Measurements from ENCODE around the gene CPZ.
A peak's percentile ranks its signal among the peaks of the same experiment; 100 is the strongest.
"Not testable (repeated sequence)": the region's sequence is repeated elsewhere in the genome, so short reads cannot be mapped to it uniquely, and the experiment has no call there.

The CPZ gene

DNA sequence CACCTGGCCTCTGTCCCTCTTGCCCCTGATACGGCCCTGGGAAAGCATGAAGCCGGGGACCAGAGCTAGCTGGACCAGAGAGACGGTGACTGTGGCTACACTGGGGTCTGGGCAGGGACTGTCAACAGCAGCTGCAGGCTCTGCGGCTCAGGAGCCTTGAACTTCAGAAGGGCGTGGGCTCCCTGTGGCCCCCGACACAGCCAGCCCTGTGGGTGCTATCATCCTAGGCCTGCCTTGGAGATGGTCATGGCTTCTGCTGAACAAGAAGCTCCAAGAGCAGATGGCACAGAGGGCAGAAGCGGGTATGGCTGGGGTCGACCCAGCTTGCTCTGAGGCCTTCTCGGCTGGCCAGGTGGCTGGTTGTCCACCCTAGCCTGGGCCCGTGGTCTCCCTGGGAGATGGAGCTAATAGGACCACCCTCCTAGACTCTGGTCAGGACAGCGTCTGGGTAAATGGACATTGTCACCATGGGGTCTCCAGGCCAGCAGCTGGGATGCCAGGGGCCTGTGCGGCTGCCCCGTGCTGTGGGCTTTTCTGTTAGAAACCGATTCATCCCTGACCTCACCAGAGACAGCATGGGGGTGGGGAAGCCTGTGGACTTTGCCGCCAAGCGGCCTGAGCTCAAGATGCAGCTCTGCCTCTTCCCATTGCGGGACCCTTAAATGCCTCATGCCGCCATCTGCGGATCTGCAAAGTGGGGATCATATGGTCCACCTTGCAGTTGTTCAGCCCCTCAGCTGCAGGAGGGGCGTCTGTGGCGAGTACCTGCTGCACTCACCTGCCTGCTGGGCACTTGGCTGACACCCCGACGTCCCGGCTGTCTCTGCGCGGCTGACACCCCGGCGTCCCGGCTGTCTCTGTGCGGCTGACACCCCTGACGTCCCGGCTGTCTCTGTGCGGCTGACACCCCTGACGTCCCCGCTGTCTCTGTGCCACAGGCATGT, 21.1 kb downstream of the CPZ start:
- DNase-seq = no peak

DNA sequence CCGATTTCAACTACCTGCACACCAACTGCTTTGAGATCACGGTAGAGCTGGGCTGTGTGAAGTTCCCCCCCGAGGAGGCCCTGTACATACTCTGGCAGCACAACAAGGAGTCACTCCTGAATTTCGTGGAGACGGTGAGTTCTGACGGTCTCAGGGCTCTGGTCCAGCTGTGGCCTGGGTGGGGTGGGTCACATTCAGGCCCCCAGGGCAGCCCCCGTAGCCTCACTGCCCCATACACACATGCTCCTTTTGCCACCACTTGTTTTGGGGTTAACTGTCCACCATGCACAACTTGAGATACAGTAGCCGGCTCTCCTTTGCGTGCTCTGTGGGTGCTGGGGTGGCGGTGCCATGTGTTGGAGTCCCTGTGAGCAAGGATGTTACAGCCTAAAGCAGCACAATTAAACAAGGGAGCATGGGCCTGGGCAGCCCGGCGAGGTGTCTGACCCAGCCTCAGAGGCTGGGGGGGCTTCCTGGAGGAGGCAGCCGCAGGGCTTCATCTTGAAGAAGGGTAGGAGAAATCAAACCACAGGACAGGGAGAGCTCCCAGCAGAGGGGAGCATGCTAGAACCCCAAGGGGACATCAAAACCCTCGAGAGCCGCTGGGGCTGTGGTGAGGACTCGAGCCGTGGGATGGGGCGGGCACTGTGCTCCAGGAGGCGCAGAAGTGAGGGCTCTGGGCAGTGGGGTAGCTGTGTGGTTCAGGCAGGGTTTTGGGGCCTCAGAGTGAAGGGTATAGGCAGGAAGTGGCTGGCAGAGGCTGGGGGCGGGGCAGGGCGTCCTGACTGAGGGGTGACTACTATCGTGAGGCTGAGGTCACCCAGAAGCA, 22.0 kb downstream of the CPZ start:
- no peak for DNase-seq

DNA sequence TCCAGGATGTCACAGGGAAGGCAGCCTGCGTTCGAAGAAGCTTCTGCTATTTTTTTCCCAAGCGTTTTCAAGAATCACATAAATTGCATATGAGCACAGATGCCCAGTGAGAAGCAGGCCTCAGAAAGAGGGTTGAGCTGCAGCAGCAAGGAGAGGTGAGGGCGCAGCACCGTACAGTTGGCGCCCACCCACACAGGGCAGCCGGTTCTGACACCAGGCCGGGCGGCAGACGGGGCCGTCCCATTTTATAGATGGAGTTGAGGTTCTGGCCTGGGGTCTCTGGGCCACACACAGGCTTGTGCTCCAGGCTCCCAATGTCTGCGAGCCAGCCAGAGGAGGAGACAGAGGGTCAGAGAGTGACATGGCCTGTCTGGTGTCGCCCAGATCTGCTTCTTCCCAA, 22.8 kb downstream of the CPZ start:
- DNase-seq = no peak

DNA sequence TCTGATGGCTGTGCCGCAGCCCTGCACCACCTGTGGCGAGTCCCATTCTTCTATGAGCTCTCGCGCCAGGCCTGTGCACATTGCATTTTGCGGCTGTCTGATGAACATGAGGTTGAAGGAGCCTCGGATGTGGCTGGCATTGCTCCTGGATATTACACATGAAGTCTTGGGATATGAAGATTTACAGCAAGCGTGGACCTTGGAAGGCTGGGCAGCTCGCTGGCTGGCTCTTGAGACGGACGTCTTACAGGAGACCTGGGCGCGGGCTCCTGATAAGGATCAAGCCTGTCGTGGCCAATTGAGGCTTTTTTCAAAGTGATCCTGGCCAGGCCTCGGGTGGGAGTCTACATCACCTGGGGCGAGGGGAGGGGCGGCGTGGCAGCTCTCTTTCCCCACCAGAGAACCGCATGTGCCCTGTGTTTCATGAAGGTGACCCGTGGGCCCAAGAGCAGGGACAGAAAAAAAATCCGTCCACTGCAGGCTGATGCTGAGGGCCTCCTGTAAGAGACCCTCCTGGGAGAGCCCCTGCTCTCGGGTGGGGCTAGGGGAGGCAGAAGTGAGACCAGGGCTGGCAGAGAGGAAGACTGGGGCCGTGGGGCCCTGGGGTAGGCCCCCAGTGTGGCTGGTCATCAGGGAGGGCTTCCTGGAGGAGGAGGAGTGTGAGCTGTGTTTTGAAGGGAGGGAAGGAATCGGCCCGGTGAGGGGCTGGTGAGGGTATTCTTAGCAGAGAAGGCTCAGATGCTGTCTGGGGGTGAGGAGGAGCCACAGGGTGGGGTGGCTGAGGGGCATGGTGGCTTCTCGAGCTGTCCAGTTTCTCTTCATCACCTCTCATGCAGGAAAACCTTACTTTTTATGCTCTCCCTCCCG, 23.6 kb downstream of the CPZ start:
- no peak for DNase-seq

DNA sequence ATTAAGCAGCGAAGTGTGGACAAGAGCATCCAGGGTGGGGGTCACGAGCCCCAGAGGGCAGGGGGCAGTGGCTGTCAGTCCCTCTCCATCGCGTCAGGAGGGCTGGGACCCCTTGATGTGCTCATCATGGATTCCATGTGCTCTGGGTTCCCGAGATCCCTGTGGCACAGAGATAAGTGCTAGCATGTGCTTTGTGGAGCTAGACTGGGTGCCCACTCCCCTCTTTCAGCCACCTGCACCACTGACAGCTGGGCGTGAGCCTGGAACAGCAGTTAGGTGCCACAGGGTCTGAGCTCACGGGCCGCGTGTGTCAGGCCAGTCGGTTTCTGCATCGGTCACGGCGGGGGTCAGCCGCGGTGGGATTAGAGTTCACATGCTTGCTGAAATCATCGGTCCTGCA, 24.3 kb downstream of the CPZ start:
- no peak for DNase-seq

DNA sequence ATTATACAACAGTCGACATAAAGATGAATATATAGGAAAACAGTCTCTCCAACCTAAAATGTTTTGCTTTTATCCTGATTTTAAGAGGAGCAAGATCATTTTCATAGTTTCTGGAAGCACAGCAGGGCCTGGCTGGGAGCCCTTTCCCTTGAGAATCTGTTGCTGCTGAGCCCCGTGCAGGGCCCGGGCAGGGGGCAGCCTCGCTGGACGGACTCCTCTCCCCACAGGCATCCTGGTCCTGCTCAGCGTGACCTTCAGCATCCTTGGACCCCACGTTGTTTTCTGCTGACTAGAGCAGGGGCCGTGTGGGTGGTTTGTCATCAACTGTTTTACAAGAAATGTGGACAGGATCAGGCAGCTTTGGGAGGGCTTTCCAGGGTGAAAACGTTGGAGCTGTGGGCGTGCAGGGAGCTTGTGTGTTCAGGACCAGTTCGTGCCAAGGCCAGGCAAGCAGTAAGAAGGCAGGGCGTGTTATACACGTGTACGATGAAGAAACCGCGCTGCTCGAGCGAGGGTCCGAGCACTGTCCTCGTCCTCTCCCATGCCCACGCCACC, 25.0 kb downstream of the CPZ start:
- no peak for DNase-seq

DNA sequence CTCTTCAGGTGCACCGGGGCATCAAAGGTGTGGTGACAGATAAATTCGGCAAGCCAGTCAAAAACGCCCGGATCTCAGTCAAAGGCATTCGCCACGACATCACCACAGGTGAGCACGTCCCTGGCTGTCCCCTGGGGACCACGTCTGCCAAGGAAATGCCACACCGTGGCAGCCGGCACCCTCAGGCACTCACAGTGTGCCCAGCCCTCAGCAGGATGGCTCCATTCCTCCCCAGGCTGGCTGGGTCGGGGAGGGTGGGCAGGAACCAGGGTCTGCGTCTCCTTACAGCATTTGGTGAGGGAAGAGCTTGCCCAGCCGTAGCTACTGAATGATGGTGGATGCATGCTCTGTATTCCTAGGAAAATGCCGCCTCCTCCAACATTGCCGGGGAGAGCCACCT, 25.9 kb downstream of the CPZ start:
- no peak for DNase-seq

DNA sequence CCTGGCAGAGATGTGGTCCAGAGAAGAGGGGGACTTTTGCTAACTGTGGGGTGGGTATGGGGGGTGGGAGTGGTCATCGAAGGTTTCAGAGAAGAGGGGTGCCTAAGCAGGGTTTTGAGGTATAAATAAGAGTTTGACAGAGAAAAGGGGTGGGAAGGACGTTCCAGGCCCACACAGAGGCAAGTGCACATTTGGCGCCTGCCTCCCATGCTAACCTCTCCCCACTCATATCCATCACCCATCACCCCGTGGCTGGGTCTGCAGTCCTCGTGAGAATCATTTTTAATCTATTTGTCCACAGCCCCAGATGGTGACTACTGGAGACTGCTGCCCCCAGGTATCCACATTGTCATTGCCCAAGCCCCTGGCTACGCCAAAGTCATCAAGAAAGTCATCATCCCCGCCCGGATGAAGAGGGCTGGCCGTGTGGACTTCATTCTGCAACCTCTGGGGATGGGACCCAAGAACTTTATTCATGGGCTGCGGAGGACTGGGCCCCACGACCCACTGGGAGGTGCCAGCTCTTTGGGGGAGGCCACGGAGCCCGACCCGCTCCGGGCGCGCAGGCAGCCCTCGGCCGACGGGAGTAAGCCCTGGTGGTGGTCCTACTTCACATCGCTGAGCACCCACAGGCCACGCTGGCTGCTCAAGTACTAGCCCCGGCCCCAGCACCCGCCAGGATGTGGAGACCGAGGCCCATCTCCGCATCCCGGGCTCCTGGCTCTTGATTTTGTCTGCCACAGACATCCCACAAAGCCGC, 26.6 kb downstream of the CPZ start:
- DNase-seq = no peak

DNA sequence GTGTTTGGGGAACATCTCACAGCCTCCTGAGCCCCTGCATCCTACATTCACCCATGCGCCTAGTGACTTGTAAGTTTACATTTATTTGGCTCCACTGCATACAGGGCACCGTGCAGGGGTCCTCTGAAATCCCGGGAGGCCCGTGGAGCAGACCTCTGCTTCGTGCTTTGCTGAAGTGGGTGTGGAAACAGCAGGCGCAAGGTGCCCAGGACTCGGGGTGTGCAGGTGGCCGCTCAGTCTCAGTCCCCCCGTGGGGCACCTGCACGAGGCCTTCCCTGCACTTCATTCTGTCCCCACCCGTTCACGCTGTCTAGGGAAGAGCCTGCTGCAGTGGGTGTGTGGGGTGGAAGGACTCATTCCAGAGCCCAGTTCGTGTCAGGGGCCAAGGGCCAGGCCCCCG, 28.6 kb downstream of the CPZ start:
- DNase-seq = not testable (repeated sequence)

DNA sequence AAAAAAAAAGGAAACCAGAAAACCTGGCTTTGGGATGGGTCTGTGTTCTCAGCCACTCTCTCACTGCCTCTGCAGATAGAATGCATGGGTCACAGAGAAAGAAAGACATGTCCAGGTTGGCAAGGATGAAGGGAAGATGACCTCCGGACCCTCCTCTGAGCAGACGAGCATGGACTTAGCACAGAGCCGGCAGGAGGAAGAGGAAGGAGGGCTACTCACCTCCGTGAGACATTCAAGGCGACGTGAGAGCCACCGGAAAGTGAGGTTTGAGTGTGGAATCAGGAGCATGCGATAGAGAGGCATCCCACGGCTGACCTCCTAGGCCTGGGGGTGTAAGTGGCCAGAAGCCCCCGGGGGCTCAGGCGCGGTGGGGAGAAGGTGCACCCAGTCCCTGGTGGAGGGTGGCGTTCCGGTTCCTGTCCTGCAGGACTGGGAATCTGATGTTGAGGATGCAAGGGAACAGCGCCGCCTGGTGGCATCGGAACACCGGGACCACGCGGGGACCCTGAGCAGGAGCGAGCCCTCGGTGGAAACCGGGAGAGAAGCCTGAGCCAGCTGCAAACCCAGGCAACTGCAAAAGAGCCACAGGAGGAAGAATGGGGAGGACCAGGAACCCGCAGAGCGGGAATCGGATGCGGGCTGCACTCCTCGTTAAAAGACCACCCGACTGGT, 32.2 kb downstream of the CPZ start:
- not testable (repeated sequence) for DNase-seq

DNA sequence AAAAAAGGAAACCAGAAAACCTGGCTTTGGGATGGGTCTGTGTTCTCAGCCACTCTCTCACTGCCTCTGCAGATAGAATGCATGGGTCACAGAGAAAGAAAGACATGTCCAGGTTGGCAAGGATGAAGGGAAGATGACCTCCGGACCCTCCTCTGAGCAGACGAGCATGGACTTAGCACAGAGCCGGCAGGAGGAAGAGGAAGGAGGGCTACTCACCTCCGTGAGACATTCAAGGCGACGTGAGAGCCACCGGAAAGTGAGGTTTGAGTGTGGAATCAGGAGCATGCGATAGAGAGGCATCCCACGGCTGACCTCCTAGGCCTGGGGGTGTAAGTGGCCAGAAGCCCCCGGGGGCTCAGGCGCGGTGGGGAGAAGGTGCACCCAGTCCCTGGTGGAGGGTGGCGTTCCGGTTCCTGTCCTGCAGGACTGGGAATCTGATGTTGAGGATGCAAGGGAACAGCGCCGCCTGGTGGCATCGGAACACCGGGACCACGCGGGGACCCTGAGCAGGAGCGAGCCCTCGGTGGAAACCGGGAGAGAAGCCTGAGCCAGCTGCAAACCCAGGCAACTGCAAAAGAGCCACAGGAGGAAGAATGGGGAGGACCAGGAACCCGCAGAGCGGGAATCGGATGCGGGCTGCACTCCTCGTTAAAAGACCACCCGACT, 37.8 kb downstream of the CPZ start:
- not testable (repeated sequence) for DNase-seq

DNA sequence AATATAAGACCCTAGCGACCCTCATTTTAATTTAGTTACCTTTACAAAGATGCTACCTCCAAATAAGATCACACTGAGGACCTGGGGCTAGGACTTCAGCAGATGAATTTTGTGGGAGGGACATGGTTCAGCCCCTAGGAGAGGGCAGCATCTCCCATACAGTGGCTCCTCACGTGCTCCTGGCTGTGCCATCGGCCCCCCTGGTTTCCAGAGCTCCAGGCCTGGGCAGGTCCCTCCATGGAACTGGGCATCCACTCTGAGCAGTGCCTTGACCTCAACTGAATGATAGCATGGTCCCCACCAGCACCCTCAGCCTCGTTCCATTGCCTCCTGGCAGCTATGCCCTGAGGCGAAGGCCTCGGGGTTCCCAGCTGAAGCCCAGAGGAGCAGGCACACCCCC, 39.3 kb downstream of the CPZ start:
- not testable (repeated sequence) for DNase-seq

DNA sequence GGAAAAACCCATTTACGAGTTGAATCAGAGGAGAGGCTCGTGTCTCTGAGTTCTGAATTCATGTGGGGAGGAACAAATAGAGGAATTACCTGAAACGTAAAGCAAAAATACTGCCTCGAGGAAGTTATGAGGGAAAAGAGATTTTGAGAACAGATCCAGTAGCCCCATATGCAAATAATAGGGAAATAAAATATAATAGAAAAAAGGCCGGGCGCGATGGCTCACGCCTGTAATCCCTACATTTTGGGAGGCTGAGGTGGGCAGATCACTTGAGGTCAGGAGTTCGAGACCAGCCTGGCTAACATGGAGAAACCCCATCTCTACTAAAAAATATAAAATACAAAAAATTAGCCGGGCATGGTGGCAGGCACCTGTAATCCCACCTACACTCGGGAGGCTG, 42.2 kb downstream of the CPZ start:
- not testable (repeated sequence) for DNase-seq

DNA sequence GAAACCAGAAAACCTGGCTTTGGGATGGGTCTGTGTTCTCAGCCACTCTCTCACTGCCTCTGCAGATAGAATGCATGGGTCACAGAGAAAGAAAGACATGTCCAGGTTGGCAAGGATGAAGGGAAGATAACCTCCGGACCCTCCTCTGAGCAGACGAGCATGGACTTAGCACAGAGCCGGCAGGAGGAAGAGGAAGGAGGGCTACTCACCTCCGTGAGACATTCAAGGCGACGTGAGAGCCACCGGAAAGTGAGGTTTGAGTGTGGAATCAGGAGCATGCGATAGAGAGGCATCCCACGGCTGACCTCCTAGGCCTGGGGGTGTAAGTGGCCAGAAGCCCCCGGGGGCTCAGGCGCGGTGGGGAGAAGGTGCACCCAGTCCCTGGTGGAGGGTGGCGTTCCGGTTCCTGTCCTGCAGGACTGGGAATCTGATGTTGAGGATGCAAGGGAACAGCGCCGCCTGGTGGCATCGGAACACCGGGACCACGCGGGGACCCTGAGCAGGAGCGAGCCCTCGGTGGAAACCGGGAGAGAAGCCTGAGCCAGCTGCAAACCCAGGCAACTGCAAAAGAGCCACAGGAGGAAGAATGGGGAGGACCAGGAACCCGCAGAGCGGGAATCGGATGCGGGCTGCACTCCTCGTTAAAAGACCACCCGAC, 43.5 kb downstream of the CPZ start:
- DNase-seq = not testable (repeated sequence)

DNA sequence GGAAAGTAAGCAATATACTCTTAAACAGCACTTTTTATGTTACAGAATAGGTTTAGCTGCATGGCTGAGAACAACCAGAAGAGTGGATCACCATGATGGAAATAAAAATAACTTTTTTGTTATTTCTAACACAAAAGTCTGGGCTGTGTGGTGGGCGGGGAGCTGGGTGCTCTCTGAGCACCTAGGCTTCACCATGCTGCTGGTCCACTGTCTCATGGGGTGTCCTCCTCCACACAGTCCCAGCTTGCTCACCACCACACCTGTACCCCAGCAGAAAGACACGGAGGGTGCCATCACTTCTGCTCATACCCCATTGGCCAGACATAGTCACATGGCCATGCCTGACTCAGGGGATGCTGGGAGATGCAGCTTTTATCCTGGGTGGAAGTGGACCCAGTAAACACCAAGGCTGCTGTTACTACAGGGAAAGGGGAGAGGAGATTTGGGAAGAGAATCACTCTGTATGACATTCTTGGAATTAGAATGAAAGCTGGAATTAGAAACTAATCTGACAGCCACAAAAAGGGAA, 45.0 kb downstream of the CPZ start:
- DNase-seq = no peak

DNA sequence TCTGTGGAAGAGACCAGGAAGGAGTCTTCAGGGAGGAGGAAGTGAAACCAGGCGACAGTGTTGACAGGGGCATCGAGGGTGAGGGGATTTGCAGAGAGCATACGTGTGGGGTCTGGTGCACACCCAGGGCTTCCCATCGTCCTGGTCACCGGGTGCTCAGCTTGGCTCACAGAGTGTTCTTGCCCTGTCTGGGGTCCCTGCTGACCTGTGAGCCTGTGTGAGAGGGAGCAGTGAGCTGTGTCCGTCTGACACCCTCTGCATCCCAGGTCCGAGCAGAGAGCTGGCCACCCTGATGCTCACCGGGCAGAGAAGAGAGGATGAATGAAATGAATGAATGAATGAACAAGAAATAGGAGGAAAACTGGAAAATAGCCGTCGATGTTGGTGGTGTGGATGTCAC, 46.5 kb downstream of the CPZ start:
- peak; percentile 42 for DNase-seq

DNA sequence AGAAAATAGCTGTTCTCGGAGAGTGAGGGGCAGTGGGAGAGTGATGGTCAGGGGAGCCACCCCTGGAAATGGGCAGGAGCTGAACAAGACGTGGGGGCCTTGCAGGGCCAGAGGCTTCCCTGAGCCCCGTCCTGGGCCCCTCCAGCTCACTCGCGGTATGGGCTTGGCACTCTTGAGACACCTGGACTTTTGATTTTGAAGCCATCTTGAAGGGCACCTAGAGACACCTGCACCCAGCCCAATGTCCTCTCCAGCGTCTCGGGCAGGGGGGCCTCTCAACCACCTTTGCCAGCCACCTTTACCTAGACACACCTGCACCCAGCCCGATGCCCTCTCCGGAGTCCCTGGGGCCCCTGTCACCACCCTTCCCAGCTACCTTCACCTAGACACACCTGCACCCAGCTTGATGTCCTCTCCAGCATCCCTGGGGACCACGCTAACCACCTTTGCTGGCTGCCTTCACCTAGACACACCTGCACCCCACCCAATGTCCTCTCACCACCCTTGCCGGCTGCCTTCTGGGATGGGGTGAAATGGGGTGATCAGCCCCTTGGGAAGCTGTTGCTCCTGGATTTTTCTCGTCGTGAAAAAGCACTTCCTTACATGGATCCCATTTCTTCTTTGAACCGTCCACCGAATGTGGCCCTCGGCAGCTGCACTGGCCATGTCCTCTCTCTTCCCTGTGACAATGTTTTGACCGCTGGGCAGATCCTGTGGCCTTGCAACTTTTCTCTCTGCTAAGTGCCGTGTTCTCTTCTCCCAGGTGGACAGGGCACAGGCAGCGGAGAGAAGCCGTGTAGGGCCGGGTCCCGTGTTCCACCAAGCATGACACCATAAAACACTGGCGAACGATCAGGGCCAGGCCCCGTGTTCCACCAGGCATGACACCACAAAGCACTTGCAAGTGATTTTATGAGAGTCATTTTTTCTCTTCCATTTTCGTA, 47.5 kb downstream of the CPZ start:
- no peak for DNase-seq

DNA sequence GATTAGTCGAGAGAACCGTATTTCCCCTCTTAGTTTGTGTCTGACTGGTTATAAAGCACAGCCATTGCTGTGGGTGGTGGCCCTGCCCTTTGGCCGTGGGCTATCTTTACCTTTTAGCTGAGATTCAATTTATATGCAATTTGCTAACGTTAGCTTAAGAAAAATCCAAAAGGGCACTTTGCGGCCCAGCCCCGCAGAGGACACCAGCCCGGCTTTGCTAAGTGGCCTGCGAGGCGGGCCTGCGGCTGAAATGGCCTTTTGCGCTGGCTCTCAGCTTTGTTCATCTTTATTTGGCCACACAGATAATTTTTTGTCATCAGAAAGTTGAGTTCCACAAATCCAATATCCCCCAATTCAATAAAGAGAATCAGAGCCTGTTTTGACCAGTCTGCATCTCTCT, 48.3 kb downstream of the CPZ start:
- no peak for DNase-seq

DNA sequence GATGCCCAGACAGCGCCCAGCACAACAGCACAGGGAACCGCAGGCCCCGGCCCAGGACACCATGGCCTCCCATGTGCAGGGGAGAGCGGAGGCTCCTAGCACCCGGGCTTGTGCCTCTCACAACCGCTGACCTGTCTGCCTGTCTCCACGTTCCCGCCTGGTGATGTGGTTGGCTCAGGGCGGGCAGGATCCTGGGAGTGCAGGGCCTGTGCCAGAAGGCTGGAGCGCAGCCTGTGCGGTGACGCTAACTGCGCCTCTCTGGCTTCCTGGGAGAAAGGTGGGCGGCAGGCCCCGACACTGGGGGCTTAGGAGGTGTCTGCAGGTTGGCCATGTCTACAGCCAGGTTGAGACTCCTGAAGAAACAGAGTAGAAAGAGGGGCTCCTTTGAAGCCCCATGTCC, 48.7 kb downstream of the CPZ start:
- no peak for DNase-seq

Measured in MV-4-11 (cell line).